ENCODE measurements around the gene ZNF45.

DNA sequence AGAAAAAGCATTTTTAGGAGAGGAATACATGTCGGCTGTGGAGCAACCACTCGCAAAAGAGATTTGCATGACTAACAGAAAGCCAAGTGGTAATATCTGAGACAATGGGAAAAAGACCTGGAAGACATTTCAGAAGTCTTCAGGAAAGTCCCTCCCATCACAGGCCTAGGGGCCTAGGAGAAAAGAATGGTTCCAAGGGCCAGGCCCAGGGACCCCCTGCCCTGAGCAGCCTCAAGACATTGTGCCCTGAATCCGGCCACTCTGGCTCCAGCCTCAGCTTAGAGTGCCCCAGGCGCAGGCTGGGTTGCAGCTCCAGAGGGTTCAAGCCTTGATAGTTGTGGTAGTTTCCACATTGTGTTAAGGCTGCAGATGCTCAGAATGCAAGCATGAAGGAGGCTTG is 25.3 kb upstream of the ZNF45 start:
- TF ChIP-seq, protein P1, sequence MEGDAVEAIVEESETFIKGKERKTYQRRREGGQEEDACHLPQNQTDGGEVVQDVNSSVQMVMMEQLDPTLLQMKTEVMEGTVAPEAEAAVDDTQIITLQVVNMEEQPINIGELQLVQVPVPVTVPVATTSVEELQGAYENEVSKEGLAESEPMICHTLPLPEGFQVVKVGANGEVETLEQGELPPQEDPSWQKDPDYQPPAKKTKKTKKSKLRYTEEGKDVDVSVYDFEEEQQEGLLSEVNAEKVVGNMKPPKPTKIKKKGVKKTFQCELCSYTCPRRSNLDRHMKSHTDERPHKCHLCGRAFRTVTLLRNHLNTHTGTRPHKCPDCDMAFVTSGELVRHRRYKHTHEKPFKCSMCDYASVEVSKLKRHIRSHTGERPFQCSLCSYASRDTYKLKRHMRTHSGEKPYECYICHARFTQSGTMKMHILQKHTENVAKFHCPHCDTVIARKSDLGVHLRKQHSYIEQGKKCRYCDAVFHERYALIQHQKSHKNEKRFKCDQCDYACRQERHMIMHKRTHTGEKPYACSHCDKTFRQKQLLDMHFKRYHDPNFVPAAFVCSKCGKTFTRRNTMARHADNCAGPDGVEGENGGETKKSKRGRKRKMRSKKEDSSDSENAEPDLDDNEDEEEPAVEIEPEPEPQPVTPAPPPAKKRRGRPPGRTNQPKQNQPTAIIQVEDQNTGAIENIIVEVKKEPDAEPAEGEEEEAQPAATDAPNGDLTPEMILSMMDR (conservative IDR thresholded peaks at IDR 0.05; ENCODE audit: low read length): no peak
- no peak for TF ChIP-seq EZH2phosphoT487 (IDR thresholded peaks at IDR 0.05; ENCODE audit: borderline replicate concordance)
